AG04449 (cell line): ENCODE data around the gene RFC5.

Experiments
- CTCF ChIA-PET: fragments of 350-600 bp; formaldehyde crosslinking; extraction: SDS; loops from one replicate; lab custom pipeline; 2021; ENCODE audit warnings: antibody characterized with exemption; lab: Yijun Ruan, JAX
- POLR2A ChIA-PET: fragments of 400-600, 350-600 bp; formaldehyde crosslinking; extraction: SDS; loops from one replicate; lab custom pipeline; 2020; ENCODE audit warnings: antibody characterized with exemption, inconsistent platforms; lab: Yijun Ruan, JAX
- DNase-seq: peaks from one replicate; pipeline ENCODE4 v3.0.0-alpha.2; 2010; ENCODE audit warnings: low read depth, low spot score
- H3K4me3 ChIP-seq: 2 replicates; pipeline ENCODE4 v1.5.1; 2011; ENCODE audit warnings: low read depth, mild to moderate bottlenecking, control low read depth, low read length
- CTCF ChIP-seq: IDR thresholded peaks from one replicate; pipeline ENCODE4 v1.5.1; 2011; ENCODE audit warnings: mild to moderate bottlenecking, moderate library complexity, low read length, control low read depth, inconsistent platforms; ENCODE audit not compliant: insufficient read depth; ENCODE audit errors: missing control alignments

Gene RFC5

GRCh38 chr12:117970334-117970733 is 46.2 kb upstream of the RFC5 start:
- DNase-seq = no peak
- TF ChIP-seq CTCF = no peak
- ChIA-PET CTCF (no interaction called here), POLR2A (no interaction called here)
- no peak overlapping the region for H3K4me3 ChIP-seq

- TF ChIP-seq CTCF = no peak
- DNase-seq = no peak
- CTCF ChIA-PET = no interaction called here
- no peak overlapping the region for H3K4me3 ChIP-seq
- POLR2A ChIA-PET = no interaction called here
Measured at GRCh38 chr12:117972301-117972700, 44.2 kb upstream of the RFC5 start.

- POLR2A ChIA-PET = no interaction called here
- no peak for DNase-seq
- CTCF ChIA-PET = no interaction called here
- no peak for TF ChIP-seq CTCF
- no peak overlapping the region for H3K4me3 ChIP-seq
Measured at GRCh38 chr12:117975006-117975405, 41.5 kb upstream of the RFC5 start.

- CTCF ChIA-PET = no interaction called here
- POLR2A ChIA-PET = no interaction called here
- no peak for DNase-seq
Measured at GRCh38 chr12:117977373-117977772, 39.1 kb upstream of the RFC5 start.

GRCh38 chr12:117980616-117981015 is 35.9 kb upstream of the RFC5 start:
- no peak for TF ChIP-seq CTCF
- DNase-seq = no peak
- CTCF ChIA-PET = interaction anchor here (2.1 kb wide), 1 partner anchor 106 kb away, joined by 5 read pairs; no protein-coding TSS in a partner anchor

More at GRCh38 chr12:117977373-117977772, 39.1 kb upstream of the RFC5 start:
- H3K4me3 ChIP-seq = no peak overlapping the region
- TF ChIP-seq CTCF = no peak

GRCh38 chr12:117981267-117981666 is 35.2 kb upstream of the RFC5 start:
- POLR2A ChIA-PET = no interaction called here

More at GRCh38 chr12:117980616-117981015, 35.9 kb upstream of the RFC5 start:
- POLR2A ChIA-PET = no interaction called here
- no peak overlapping the region for H3K4me3 ChIP-seq

More at GRCh38 chr12:117981267-117981666, 35.2 kb upstream of the RFC5 start:
- no peak overlapping the region for H3K4me3 ChIP-seq
- no peak for TF ChIP-seq CTCF
- no peak for DNase-seq
- CTCF ChIA-PET = interaction anchor here (2.1 kb wide), 1 partner anchor 106 kb away, joined by 5 read pairs; no protein-coding TSS in a partner anchor
